GM23338 (cell line): ENCODE measurements around the gene SMG9. TPM values are rescaled to one million over a fixed set of nuclear protein-coding genes. Genes with fewer than 3 reads are reported as not detected.

Source experiments
- ATAC-seq: fragments of 200-7000 bp; cut with Tn5 transposase; 3 replicates; pipeline ENCODE4 v1.9.1; 2020
- DNase-seq: peaks from one replicate; pipeline ENCODE4 v3.0.0-alpha.2; 2015; ENCODE audit warnings: low spot score
- H2AFZ ChIP-seq: fragments of 200-600 bp; sonication (generic); 2 replicates; pipeline ENCODE4 v1.8.0; 2016; ENCODE audit warnings: antibody characterized with exemption, mild to moderate bottlenecking, moderate library complexity
- H3F3A ChIP-seq: fragments of 200-600 bp; sonication (generic); replicated peaks from 2 replicates; pipeline ENCODE4 v1.8.0; 2017; ENCODE audit warnings: antibody characterized with exemption, mixed run types, low read depth
- H3K27ac ChIP-seq: fragments of 200-600 bp; sonication (generic); 2 replicates; pipeline ENCODE4 v1.6.1; 2016; ENCODE audit warnings: low read depth
- H3K27me3 ChIP-seq: fragments of 200-600 bp; sonication (generic); 2 replicates; pipeline ENCODE4 v1.8.0; 2016; ENCODE audit warnings: mild to moderate bottlenecking, mixed run types, moderate library complexity; ENCODE audit not compliant: insufficient read depth
- H3K36me3 ChIP-seq: fragments of 200-600 bp; sonication (generic); 2 replicates; pipeline ENCODE4 v1.8.0; 2016; ENCODE audit warnings: mild to moderate bottlenecking; ENCODE audit not compliant: insufficient read depth
- H3K4me1 ChIP-seq: fragments of 200-600 bp; sonication (generic); 2 replicates; pipeline ENCODE4 v1.8.0; 2016; ENCODE audit warnings: mild to moderate bottlenecking, moderate library complexity; ENCODE audit not compliant: insufficient read depth
- H3K4me2 ChIP-seq: fragments of 200-600 bp; sonication (generic); 2 replicates; pipeline ENCODE4 v1.7.1; 2017; ENCODE audit warnings: mixed run types
- H3K4me3 ChIP-seq: fragments of 200-600 bp; sonication (generic); 2 replicates; pipeline ENCODE4 v1.6.1; 2016; ENCODE audit warnings: mixed run types
- H3K79me2 ChIP-seq: fragments of 200-600 bp; sonication (generic); replicated peaks from 2 replicates; pipeline ENCODE4 v1.8.0; 2017; ENCODE audit warnings: mild to moderate bottlenecking; ENCODE audit not compliant: insufficient read depth
- H3K9me2 ChIP-seq: fragments of 200-600 bp; sonication (generic); 2 replicates; pipeline ENCODE4 v1.8.0; 2017; ENCODE audit not compliant: insufficient read depth
- H4K20me1 ChIP-seq: fragments of 200-600 bp; sonication (generic); replicated peaks from 2 replicates; pipeline ENCODE4 v1.8.0; 2017; ENCODE audit warnings: mild to moderate bottlenecking; ENCODE audit not compliant: insufficient read depth
- H3K27ac Mint-ChIP-seq: 2 replicates; pipeline ENCODE4 v1.8.0; 2020; ENCODE audit warnings: inconsistent platforms, mild to moderate bottlenecking, moderate library complexity, mixed read lengths
- H3K27me3 Mint-ChIP-seq: 3 replicates; pipeline ENCODE4 v1.8.0; 2022; ENCODE audit warnings: low read depth, mild to moderate bottlenecking, moderate library complexity, mixed read lengths, inconsistent platforms; ENCODE audit not compliant: insufficient read depth, poor library complexity
- H3K36me3 Mint-ChIP-seq: 3 replicates; pipeline ENCODE4 v1.8.0; 2021; ENCODE audit warnings: low read depth, mild to moderate bottlenecking, inconsistent platforms, moderate library complexity, mixed read lengths
- H3K4me1 Mint-ChIP-seq: 3 replicates; pipeline ENCODE4 v1.8.0; 2020; ENCODE audit warnings: mild to moderate bottlenecking, inconsistent platforms, mixed read lengths
- H3K4me3 Mint-ChIP-seq: 3 replicates; pipeline ENCODE4 v1.8.0; 2021; ENCODE audit warnings: moderate library complexity, mild to moderate bottlenecking, inconsistent platforms, mixed read lengths
- H3K9me3 Mint-ChIP-seq: 3 replicates; pipeline ENCODE4 v1.8.0; 2020; ENCODE audit warnings: moderate library complexity, mild to moderate bottlenecking, inconsistent platforms, mixed read lengths
- CREB1 ChIP-seq: fragments of 250-450 bp; sonication (Bioruptor Pico); IDR thresholded peaks from 2 replicates; pipeline ENCODE4 v1.5.0; 2020; ENCODE audit warnings: low read depth, mild to moderate bottlenecking, moderate library complexity
- CTCF ChIP-seq, 2 experiments: fragments of 200-600 bp in 1 of 2; sonication (generic) in 1 of 2; conservative IDR thresholded peaks; 2 replicates each; pipeline versions ENCODE4 v1.5.1 to v1.6.1; 2016 to 2017; ENCODE audit warnings: antibody characterized with exemption in 2 of 2, low read depth in 2 of 2, mild to moderate bottlenecking in 2 of 2, moderate library complexity in 1 of 2
- ETS1 ChIP-seq: IDR thresholded peaks from 2 replicates; pipeline ENCODE4 v1.6.1; 2016; ENCODE audit warnings: antibody characterized with exemption
- EZH2phosphoT487 ChIP-seq: fragments of 200-600 bp; sonication (generic); IDR thresholded peaks from one replicate; pipeline ENCODE4 v1.8.1; 2018; ENCODE audit warnings: antibody characterized with exemption; ENCODE audit not compliant: unreplicated experiment
- NANOG ChIP-seq: IDR thresholded peaks from 2 replicates; pipeline ENCODE4 v1.6.1; 2016; ENCODE audit warnings: antibody characterized with exemption, borderline replicate concordance
- POLR2AphosphoS5 ChIP-seq: IDR thresholded peaks from 2 replicates; pipeline ENCODE4 v1.6.1; 2016; ENCODE audit warnings: antibody characterized with exemption, low read depth
- ZNF114 ChIP-seq: fragments of 250-450 bp; sonication (Bioruptor Pico); IDR thresholded peaks from 2 replicates; pipeline ENCODE4 v1.5.0; 2020; ENCODE audit warnings: mild to moderate bottlenecking, moderate library complexity
- polyA plus RNA-seq: library from polyadenylated mRNA; unstranded; fragments of >200 nt; fragmentation: Nextera tagmentation; extraction: Ambion mirVana; gene quantifications from 2 replicates; pipeline ENCODE4 v1.2.1, GENCODE V29; 2016
- total RNA-seq: library from RNA; depleted of rRNA; stranded (reverse); fragments of >200 nt; shearing (Covaris generic); gene quantifications from 2 replicates; pipeline ENCODE4 v1.2.3, GENCODE V29; 2014
- TF ChIP-seq, protein P1 (sequence below): fragments of 250-450 bp; sonication (Bioruptor Pico); IDR thresholded peaks from 2 replicates; pipeline ENCODE4 v1.5.0; 2020; ENCODE audit warnings: mild to moderate bottlenecking, moderate library complexity

The SMG9 gene
- total and polyA plus RNA-seq, 2 experiments from 2014 or later = 13.2 to 14.0 TPM

- Mint-ChIP-seq H3K9me3 (no peaks in the 10 kb centered on the region; the same call in 2 of the 3 replicates), H3K27me3 (peaks cover 36% of the 10 kb centered on the region), H3K36me3 (no peaks in the 10 kb centered on the region), H3K4me1 (no peaks in the 10 kb centered on the region; the same call in 1 of the 3 replicates), H3K27ac (no peak overlapping the region), H3K4me3 (peak overlapping the region; percentile 78)
- ATAC-seq (peak; percentile 62), DNase-seq (peak; percentile 41)
- TF ChIP-seq CTCF (conservative IDR thresholded peaks at IDR 0.05; ENCODE audit: low read depth in 2 of 2) (no peak), EZH2phosphoT487 (no peak), ZNF114 (CRISPR knock-in tag) (no peak), NANOG (no peak), ETS1 (no peak), POLR2AphosphoS5 (no peak), CREB1 (CRISPR knock-in tag) (no peak)
- TF ChIP-seq, protein P1, sequence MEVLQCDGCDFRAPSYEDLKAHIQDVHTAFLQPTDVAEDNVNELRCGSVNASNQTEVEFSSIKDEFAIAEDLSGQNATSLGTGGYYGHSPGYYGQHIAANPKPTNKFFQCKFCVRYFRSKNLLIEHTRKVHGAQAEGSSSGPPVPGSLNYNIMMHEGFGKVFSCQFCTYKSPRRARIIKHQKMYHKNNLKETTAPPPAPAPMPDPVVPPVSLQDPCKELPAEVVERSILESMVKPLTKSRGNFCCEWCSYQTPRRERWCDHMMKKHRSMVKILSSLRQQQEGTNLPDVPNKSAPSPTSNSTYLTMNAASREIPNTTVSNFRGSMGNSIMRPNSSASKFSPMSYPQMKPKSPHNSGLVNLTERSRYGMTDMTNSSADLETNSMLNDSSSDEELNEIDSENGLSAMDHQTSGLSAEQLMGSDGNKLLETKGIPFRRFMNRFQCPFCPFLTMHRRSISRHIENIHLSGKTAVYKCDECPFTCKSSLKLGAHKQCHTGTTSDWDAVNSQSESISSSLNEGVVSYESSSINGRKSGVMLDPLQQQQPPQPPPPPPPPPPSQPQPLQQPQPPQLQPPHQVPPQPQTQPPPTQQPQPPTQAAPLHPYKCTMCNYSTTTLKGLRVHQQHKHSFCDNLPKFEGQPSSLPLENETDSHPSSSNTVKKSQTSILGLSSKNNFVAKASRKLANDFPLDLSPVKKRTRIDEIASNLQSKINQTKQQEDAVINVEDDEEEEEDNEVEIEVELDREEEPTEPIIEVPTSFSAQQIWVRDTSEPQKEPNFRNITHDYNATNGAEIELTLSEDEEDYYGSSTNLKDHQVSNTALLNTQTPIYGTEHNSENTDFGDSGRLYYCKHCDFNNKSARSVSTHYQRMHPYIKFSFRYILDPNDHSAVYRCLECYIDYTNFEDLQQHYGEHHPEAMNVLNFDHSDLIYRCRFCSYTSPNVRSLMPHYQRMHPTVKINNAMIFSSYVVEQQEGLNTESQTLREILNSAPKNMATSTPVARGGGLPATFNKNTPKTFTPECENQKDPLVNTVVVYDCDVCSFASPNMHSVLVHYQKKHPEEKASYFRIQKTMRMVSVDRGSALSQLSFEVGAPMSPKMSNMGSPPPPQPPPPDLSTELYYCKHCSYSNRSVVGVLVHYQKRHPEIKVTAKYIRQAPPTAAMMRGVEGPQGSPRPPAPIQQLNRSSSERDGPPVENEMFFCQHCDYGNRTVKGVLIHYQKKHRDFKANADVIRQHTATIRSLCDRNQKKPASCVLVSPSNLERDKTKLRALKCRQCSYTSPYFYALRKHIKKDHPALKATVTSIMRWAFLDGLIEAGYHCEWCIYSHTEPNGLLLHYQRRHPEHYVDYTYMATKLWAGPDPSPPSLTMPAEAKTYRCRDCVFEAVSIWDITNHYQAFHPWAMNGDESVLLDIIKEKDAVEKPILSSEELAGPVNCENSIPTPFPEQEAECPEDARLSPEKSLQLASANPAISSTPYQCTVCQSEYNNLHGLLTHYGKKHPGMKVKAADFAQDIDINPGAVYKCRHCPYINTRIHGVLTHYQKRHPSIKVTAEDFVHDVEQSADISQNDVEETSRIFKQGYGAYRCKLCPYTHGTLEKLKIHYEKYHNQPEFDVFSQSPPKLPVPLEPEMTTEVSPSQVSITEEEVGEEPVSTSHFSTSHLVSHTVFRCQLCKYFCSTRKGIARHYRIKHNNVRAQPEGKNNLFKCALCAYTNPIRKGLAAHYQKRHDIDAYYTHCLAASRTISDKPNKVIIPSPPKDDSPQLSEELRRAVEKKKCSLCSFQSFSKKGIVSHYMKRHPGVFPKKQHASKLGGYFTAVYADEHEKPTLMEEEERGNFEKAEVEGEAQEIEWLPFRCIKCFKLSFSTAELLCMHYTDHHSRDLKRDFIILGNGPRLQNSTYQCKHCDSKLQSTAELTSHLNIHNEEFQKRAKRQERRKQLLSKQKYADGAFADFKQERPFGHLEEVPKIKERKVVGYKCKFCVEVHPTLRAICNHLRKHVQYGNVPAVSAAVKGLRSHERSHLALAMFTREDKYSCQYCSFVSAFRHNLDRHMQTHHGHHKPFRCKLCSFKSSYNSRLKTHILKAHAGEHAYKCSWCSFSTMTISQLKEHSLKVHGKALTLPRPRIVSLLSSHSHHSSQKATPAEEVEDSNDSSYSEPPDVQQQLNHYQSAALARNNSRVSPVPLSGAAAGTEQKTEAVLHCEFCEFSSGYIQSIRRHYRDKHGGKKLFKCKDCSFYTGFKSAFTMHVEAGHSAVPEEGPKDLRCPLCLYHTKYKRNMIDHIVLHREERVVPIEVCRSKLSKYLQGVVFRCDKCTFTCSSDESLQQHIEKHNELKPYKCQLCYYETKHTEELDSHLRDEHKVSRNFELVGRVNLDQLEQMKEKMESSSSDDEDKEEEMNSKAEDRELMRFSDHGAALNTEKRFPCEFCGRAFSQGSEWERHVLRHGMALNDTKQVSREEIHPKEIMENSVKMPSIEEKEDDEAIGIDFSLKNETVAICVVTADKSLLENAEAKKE = no peak
- Histone ChIP-seq H3K27me3 (peaks cover 48% of the 10 kb centered on the region), H3K27ac (no peak overlapping the region), H3K9me2 (no peaks in the 10 kb centered on the region), H3K79me2 (no peaks in the 10 kb centered on the region), H3K36me3 (no peaks in the 10 kb centered on the region), H3K4me2 (peak overlapping the region; percentile 88), H3F3A (no peaks in the 10 kb centered on the region), H3K4me1 (no peaks in the 10 kb centered on the region), H4K20me1 (no peaks in the 10 kb centered on the region), H2AFZ (peak overlapping the region; percentile 99), H3K4me3 (peak overlapping the region; percentile 76)
Observed at GRCh38 chr19:43799502-43800142, 44.9 kb upstream of the SMG9 start.
